CD14-positive monocyte (primary cell): Measurements from ENCODE around the gene TRUB2. TPM values are rescaled to one million over a fixed set of nuclear protein-coding genes. Genes with fewer than 3 reads are reported as not detected.

Source experiments
- DNase-seq, 3 donors: peaks; one replicate each; pipeline ENCODE4 v3.0.0-alpha.2; 2011 to 2022
- H2AFZ ChIP-seq: 2 replicates; pipeline ENCODE4 v1.6.0; 2012; ENCODE audit warnings: mild to moderate bottlenecking, low read depth, low read length, inconsistent platforms; ENCODE audit not compliant: insufficient read depth, poor library complexity, severe bottlenecking
- H3K27ac ChIP-seq, 2 donors: 1 replicate in 1 of 2; 2 replicates in 1 of 2; pipeline ENCODE4 v1.5.1; 2012 to 2013; ENCODE audit warnings: low read length in 2 of 2, control low read depth in 1 of 2, inconsistent platforms in 1 of 2, low read depth in 1 of 2, mild to moderate bottlenecking in 1 of 2
- H3K27me3 ChIP-seq, 2 donors: one replicate each; pipeline versions ENCODE4 v1.6.0 to v1.6.1; 2011 to 2013; ENCODE audit warnings: low read length in 2 of 2; ENCODE audit not compliant: control insufficient read depth in 2 of 2, insufficient read depth in 2 of 2
- H3K36me3 ChIP-seq, 2 donors: replicated peaks in 1 of 2; 1 replicate in 1 of 2; 2 replicates in 1 of 2; pipeline versions ENCODE4 v1.5.1 to v1.6.1; 2012 to 2013; ENCODE audit warnings: low read length in 2 of 2, control low read depth in 1 of 2, inconsistent platforms in 1 of 2, mild to moderate bottlenecking in 1 of 2; ENCODE audit not compliant: insufficient read depth in 2 of 2, control insufficient read depth in 1 of 2
- H3K4me1 ChIP-seq, 2 donors: 1 replicate in 1 of 2; 2 replicates in 1 of 2; pipeline versions ENCODE4 v1.5.1 to v1.6.1; 2012 to 2013; ENCODE audit warnings: low read length in 2 of 2, control low read depth in 1 of 2, inconsistent platforms in 1 of 2, mild to moderate bottlenecking in 1 of 2, moderate library complexity in 1 of 2; ENCODE audit not compliant: insufficient read depth in 2 of 2, control insufficient read depth in 1 of 2
- H3K4me2 ChIP-seq: replicated peaks from 2 replicates; pipeline ENCODE3; 2012; ENCODE audit warnings: low read length, moderate library complexity, mild to moderate bottlenecking; ENCODE audit not compliant: poor library complexity, severe bottlenecking; ENCODE audit errors: extremely low read depth
- H3K4me3 ChIP-seq, 3 experiments: fragments of 200-600 bp in 1 of 3; sonication (generic) in 1 of 3; replicated peaks in 1 of 3; 1 replicate in 2 of 3; 2 replicates in 1 of 3; pipeline ENCODE4 v1.5.1; 2011 to 2013; ENCODE audit warnings: low read length in 3 of 3, mild to moderate bottlenecking in 3 of 3, control low read depth in 2 of 3, low read depth in 2 of 3, inconsistent platforms in 1 of 3, moderate library complexity in 1 of 3
- H3K79me2 ChIP-seq: 2 replicates; pipeline ENCODE4 v1.6.0; 2012; ENCODE audit warnings: mild to moderate bottlenecking, control low read depth, inconsistent platforms, low read length, moderate library complexity; ENCODE audit not compliant: insufficient read depth
- H3K9ac ChIP-seq: 2 replicates; pipeline ENCODE4 v1.6.0; 2017; ENCODE audit warnings: low read length, mild to moderate bottlenecking; ENCODE audit not compliant: insufficient read depth, poor library complexity, severe bottlenecking
- H3K9me3 ChIP-seq, 2 donors: replicated peaks in 1 of 2; 1 replicate in 1 of 2; 2 replicates in 1 of 2; pipeline versions ENCODE4 v1.5.1 to v1.6.1; 2012 to 2013; ENCODE audit warnings: low read length in 2 of 2, control low read depth in 1 of 2; ENCODE audit not compliant: control insufficient read depth in 1 of 2, insufficient read depth in 1 of 2
- H4K20me1 ChIP-seq: 2 replicates; pipeline ENCODE4 v1.6.0; 2012; ENCODE audit warnings: mild to moderate bottlenecking, low read length, control low read depth, moderate library complexity; ENCODE audit not compliant: insufficient read depth
- H3K27ac Mint-ChIP-seq, 7 donors: one replicate each; pipeline ENCODE4 v1.8.0; 2020; ENCODE audit warnings: mild to moderate bottlenecking in 7 of 7, mixed read lengths in 7 of 7, moderate library complexity in 6 of 7, inconsistent platforms in 2 of 7
- H3K27me3 Mint-ChIP-seq, 3 donors: one replicate each; pipeline ENCODE4 v1.8.0; 2021 to 2022; ENCODE audit warnings: low read depth in 3 of 3, mild to moderate bottlenecking in 3 of 3, mixed read lengths in 3 of 3, moderate library complexity in 3 of 3, inconsistent platforms in 1 of 3
- H3K36me3 Mint-ChIP-seq, 2 donors: one replicate each; pipeline ENCODE4 v1.8.0; 2020; ENCODE audit warnings: mixed read lengths in 2 of 2, inconsistent platforms in 1 of 2, mild to moderate bottlenecking in 1 of 2
- H3K4me1 Mint-ChIP-seq: one replicate; pipeline ENCODE4 v1.8.0; 2020; ENCODE audit warnings: mild to moderate bottlenecking, mixed read lengths
- H3K4me3 Mint-ChIP-seq, 2 donors: one replicate each; pipeline ENCODE4 v1.8.0; 2020; ENCODE audit warnings: mild to moderate bottlenecking in 2 of 2, mixed read lengths in 2 of 2, moderate library complexity in 1 of 2
- H3K9me3 Mint-ChIP-seq, 7 donors: one replicate each; pipeline ENCODE4 v1.8.0; 2020 to 2022; ENCODE audit warnings: mixed read lengths in 7 of 7, mild to moderate bottlenecking in 6 of 7, moderate library complexity in 6 of 7, inconsistent platforms in 2 of 7
- WGBS: methylation state at CpG from one replicate; pipeline ENCODE4 v1.1.5; 2013; ENCODE audit warnings: missing lambda C conversion rate; ENCODE audit not compliant: insufficient coverage; 5-methylcytosine and 5-hydroxymethylcytosine counted together
- intact Hi-C, 2 donors: fragments of 100-400 bp; cut with micrococcal nuclease; formaldehyde crosslinking; loops; one replicate each; pipeline versions ENCODE4 v1.15.0 to v1.15.1; 2023
- polyA plus RNA-seq, 3 donors: library from polyadenylated mRNA; depleted of rRNA in 1 of 3; unstranded in 2 of 3; stranded (reverse) in 1 of 3; fragments of 300-500 nt in 2 of 3; fragments of >200 nt in 1 of 3; fragmentation: Illumina TruSeq in 2 of 3; gene quantifications; 1 replicate in 2 of 3; 2 replicates in 1 of 3; pipeline ENCODE4 v1.2.3, GENCODE V29; 2012 to 2021
- TF ChIP-seq, protein P1 (sequence below): fragments of 200-600 bp; IDR thresholded peaks from one replicate; pipeline ENCODE4 v1.8.0; 2022; ENCODE audit warnings: antibody characterized with exemption, mild to moderate bottlenecking

Gene TRUB2
- polyA plus RNA-seq, 3 donors: 5.9 to 17.0 (median 13.5) TPM

DNA sequence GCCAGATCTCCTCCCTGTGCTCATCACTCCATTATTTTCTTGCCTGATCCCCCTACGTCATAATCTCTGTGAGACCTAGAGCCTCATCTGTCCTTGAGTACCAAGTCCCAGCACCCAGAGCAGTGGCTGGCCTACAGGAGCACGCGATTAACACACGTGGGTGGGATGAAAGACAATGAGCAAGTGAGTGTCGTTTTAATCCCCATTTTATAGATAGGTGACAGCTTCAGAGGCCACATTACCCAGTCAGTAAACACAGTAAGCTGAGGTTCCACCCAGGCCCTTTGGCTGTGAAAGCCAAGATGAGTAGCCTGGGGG is 17.3 kb downstream of the TRUB2 start:
- 100% methylated on average over 1 of the region's 5 CpGs for WGBS
- no peaks in the 10 kb centered on the region for H3K9me3 ChIP-seq
- Mint-ChIP-seq H3K4me3 (no peak overlapping the region), H3K27me3 (peaks cover 1 to 6% (median 2%) of the 10 kb centered on the region in 3 donors), H3K9me3 (peaks cover 0 to 3% (median 0%) of the 10 kb centered on the region in 7 donors), H3K4me1 (no peaks in the 10 kb centered on the region), H3K36me3 (peaks cover 11 to 22% of the 10 kb centered on the region in 2 donors), H3K27ac (peak overlapping the region in 2 of 7 donors; percentile 19 to 20)
- H3K27me3 ChIP-seq: no peaks in the 10 kb centered on the region
- intact Hi-C loops: no loop called here
- no peak overlapping the region for H3K9ac ChIP-seq
- no peak overlapping the region for H3K4me2 ChIP-seq
- peaks cover 9 to 16% of the 10 kb centered on the region in 2 donors for H3K36me3 ChIP-seq
- H3K79me2 ChIP-seq: no peaks in the 10 kb centered on the region
- no peak overlapping the region for H3K4me3 ChIP-seq
- TF ChIP-seq, protein P1, sequence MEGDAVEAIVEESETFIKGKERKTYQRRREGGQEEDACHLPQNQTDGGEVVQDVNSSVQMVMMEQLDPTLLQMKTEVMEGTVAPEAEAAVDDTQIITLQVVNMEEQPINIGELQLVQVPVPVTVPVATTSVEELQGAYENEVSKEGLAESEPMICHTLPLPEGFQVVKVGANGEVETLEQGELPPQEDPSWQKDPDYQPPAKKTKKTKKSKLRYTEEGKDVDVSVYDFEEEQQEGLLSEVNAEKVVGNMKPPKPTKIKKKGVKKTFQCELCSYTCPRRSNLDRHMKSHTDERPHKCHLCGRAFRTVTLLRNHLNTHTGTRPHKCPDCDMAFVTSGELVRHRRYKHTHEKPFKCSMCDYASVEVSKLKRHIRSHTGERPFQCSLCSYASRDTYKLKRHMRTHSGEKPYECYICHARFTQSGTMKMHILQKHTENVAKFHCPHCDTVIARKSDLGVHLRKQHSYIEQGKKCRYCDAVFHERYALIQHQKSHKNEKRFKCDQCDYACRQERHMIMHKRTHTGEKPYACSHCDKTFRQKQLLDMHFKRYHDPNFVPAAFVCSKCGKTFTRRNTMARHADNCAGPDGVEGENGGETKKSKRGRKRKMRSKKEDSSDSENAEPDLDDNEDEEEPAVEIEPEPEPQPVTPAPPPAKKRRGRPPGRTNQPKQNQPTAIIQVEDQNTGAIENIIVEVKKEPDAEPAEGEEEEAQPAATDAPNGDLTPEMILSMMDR: no peak
- H2AFZ ChIP-seq: no peak overlapping the region
- DNase-seq: no peak
- H3K27ac ChIP-seq: no peak overlapping the region
- H4K20me1 ChIP-seq: no peaks in the 10 kb centered on the region
- no peaks in the 10 kb centered on the region for H3K4me1 ChIP-seq

DNA sequence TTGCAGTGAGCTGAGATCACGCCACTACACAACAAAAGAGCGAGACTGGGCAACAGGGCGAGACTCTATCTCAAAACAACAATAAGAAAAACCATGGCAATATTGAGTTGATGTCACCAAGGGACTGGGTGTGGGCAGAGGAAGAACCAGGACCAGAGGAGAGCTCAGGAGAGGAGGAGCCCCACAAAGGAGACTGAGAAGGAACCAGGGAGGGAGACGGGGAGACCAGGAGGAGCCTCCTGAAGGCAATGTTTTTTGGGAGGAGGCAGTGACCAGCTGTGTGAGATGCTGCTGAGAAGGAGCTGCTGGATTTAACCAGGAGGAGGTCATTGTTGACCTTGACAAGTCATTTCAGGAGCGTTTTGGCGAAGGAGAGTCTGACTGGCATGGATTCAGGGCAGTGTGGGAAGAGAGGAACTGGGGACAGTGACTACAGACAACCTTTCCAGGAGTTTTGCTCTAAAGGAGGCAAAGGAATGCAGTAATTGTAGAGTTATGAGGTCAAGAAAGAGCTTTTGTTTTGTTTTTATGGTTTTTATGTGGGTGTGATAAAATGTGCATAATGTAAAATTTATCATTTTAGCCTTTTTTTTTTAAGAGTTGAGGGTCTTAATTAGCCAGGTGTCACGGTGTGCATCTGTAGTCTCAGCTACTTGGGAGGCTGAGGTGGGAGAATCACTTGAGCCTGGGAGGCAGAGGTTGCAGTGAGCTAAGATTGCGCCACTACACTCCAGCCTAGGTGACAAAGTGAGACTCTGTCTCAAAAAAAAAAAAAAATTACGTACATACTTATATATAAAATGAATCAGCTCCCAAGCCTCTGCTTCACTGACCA is 17.9 kb downstream of the TRUB2 start:
- no peak overlapping the region for H3K4me3 Mint-ChIP-seq
- 78% methylated on average over 3 of the region's 9 CpGs for WGBS
- H3K27ac ChIP-seq: no peak overlapping the region
- no peak overlapping the region for H3K4me2 ChIP-seq
- no peaks in the 10 kb centered on the region for H3K4me1 Mint-ChIP-seq
- DNase-seq: no peak
- H3K79me2 ChIP-seq: no peaks in the 10 kb centered on the region
- peaks cover 5 to 16% of the 10 kb centered on the region in 2 donors for H3K36me3 Mint-ChIP-seq
- H3K27me3 Mint-ChIP-seq: peaks cover 1 to 6% (median 2%) of the 10 kb centered on the region in 3 donors
- H3K4me1 ChIP-seq: no peaks in the 10 kb centered on the region
- no peak overlapping the region for H2AFZ ChIP-seq
- peaks cover 0 to 2% (median 0%) of the 10 kb centered on the region in 7 donors for H3K9me3 Mint-ChIP-seq
- no peak overlapping the region for H3K9ac ChIP-seq
- TF ChIP-seq, protein P1: no peak
- H4K20me1 ChIP-seq: no peaks in the 10 kb centered on the region
- H3K27ac Mint-ChIP-seq: peak overlapping the region in 3 of 7 donors; percentile 3 to 19 (median 10)
- intact Hi-C loops: no loop called here
- H3K27me3 ChIP-seq: no peaks in the 10 kb centered on the region
- H3K36me3 ChIP-seq: peaks cover 4 to 11% of the 10 kb centered on the region in 2 donors
- H3K4me3 ChIP-seq: no peak overlapping the region
- no peaks in the 10 kb centered on the region for H3K9me3 ChIP-seq
